Hematopoietic multipotent progenitor cell treated with erythropoietin and hydrocortisone succinate and interleukin-3 and kit ligand, for 4 days (in vitro differentiated cells): Measurements from ENCODE around the gene DOK5.
"Not testable (repeated sequence)": the region's sequence is repeated elsewhere in the genome, so short reads cannot be mapped to it uniquely, and the experiment has no call there.

Experiments
- DNase-seq: peaks from one replicate; pipeline ENCODE4 v3.0.0-alpha.2; 2015

Gene DOK5

DNA sequence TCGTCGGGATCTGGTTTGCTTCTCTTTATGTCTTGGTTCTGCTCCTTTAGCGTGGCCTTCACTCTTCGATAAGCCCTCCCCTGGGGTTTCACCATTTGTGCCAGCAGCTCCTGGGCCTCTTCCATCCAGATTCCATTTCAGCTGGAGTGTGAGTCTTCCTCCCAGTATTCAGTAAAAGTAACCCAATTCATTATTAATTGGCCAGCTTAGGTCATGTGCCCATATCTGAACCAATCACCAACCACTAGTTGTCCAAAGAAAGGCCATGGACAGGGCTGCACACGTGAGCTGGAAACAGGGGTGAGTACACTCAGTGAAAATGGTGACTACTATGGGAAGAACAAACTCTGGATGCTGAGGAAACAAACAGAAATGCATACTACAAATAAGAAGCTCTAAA, 2.8 kb upstream of the DOK5 start:
- no peak for DNase-seq

DNA sequence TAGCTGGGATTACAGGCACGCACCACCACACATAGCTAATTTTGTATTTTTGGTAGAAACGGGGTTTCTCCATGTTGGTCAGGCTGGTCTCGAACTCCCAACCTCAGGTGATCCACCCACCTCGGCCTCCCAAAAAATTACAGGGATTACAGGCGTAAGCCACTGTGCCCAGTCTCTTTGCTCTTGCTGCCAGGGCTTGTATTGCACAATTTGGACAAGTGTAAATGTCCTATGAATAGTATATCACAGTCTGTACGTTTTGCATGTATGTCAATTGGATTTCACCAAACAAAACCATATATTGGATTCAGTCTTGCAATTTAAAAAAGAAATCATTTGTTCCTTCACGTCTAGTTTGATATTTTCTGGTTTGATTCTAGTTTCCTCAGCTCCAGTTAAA, 2.1 kb upstream of the DOK5 start:
- no peak for DNase-seq

- no peak for DNase-seq
These were observed 1.3 kb upstream of the DOK5 start for GRCh38 chr20:54474046-54474445.

DNA sequence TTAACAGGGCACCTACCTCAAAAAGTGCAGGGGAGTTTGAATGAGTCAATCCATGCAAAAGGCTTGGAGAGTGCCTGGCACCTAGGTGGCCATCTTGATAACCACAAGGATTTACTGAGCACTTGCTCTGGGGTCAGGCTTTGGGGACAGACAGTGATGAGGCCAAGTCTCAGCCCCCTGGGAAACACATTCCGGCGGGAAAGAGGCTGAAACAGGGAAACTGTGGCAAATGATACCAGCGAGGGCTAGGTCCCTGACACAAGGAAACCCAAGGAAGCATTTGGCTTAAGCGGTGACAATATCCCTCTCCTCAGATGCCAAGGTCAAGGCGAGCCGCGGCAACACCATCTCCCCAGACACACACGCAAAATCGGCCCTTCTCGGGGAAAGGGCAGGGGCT, 527 bp upstream of the DOK5 start:
- no peak for DNase-seq

DNA sequence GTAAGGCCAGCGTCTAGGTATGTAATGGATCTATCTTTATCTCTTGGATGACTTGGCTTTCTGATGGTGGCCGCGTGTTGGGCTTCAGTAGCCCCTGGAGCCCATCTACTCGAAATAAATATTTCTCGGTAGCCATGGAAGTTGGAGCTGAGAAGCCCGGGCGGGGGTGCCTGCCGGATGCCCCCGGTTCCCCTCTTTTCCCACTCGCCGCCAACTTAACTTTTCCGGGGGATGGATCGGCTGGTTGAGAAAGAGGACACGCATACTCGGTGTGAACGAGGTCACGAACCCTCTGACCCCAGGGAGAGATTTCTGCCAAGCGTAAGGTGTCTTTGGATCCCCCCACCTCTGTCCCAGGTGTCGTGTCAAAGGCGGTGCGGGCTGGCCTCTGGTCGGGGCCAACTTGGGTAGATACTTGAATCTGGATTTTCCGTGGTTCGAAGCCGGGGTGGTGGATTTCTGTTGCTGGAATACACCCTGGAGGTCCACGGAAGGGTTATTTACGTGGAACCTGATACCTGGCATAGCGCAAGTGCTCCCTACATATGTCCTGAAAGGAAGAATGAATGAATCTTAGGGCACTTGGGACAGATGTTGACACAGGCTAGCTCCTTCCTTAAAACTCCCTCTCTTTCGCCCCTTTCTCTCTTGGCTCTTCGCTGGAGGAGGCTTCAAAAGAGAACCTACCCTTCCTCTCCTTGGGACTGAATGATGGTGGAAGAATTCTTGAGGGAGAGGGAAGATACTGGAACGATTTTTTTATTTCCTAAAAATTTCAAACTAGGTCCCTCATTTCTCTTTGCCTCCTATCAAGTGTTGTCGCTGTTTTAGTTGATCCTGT, 996 bp downstream of the DOK5 start:
- DNase-seq: no peak

DNA sequence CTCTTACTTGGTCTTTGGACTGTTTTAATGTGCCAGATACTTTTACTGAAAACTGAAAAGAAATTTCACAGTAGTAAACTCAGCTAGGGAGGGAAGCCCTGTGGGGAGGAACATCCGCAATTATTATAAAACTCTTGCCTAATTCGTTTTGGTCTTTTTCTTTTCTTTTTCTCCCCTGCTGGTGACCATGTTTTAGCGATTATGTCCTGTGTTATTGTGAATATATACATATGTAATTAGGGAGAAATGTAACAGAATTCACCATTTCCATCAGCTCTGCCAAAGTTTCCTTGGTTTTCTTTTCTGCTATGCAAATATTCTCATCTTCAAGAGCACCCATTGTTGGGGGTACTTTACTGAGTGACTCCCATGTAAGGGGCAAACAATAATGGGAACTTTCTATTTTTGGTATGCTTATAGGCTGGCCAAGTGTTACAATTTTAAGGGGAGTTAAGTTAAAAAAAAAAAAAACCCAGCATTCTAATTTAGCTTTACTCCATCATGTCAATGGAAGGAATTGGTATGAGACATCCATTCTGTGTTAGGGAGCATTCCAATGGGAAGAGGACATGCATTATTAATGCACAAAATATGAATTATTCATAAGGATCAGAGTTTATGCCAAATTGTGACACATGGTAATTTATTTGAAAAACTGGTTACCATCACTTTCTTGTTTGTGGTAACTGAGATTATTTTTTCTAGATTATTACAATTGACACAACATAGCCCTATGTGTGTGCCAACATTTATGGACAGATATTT, 2.0 kb downstream of the DOK5 start:
- no peak for DNase-seq

- DNase-seq: peak; percentile 7
These were observed 3.9 kb downstream of the DOK5 start for GRCh38 chr20:54479138-54479906.

DNA sequence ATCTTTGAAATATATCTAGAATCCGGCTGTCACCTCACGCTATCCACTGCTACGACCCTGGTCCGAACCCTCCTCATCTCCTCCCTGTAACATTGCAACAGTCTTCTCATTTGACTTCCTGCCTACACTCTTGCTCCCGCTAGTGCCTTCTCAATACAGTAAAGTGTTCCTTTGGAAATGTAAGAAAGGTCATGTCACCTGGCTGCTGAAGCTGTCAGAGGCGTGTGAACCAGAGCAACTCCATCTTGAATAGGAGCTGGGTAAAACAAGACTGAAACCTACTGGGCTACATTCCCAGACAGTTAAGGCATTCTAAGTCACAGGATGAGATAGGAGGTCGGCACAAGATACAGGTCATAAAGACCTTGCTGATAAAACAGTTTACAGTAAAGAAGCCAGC, 4.5 kb downstream of the DOK5 start:
- DNase-seq: not testable (repeated sequence)

DNA sequence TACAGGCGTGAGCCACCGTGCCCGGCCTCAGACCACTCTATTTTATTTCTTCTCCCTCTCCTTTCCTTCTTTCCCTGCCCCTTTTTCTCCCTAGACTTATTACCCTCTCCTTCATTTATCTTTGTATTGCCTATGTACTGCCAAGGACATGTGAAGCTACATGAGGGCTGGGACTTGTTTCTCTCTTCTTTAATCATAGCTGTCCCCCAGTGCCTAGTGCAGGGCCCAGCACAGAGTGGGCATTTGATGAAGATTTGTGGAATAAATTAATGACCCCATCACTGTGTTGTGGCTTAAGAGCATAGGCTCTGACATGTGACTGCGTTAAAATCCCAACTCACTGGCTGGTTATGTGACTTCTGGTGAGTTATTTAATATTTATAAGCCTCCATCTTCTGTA, 6.0 kb downstream of the DOK5 start:
- DNase-seq: no peak

- DNase-seq: no peak
These were observed 10.2 kb downstream of the DOK5 start for GRCh38 chr20:54485631-54486030.

DNA sequence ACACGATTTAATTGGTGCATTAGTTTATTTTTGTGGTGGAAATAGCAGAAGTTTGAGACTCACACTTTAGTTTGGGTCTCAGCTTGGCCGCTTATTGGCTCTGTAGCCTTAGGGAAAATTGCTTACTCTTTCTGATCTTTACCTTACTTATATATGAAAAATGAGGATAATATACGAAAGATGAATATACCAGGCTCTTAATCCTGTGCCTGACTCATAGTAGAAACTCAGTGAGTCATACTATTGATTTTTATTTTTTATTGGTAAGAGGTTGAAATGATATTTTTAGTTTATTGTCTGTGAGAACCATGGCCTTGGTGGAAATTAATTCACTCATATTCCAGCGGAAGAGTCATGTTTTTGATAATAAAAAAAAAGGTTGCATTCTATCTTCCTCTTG, 11.2 kb downstream of the DOK5 start:
- no peak for DNase-seq

DNA sequence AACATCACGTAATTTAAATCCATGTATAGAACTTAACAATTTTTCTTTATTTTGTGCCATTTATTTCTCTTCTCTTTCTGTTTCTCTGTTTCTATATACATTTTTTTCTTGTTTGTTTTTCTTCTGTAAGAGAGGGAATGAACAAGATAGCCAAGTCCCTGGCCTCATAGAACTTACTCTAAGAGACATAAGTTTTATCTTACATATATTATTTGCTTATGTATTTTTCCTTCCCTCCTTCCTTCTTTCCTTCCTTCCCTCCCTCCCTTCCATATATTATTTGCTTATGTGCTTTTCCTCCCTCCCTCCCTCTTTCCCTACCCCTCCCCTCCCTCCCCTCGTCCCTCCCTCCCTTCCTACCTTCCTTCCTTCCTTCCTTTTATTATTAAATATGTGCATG, 13.0 kb downstream of the DOK5 start:
- no peak for DNase-seq

DNA sequence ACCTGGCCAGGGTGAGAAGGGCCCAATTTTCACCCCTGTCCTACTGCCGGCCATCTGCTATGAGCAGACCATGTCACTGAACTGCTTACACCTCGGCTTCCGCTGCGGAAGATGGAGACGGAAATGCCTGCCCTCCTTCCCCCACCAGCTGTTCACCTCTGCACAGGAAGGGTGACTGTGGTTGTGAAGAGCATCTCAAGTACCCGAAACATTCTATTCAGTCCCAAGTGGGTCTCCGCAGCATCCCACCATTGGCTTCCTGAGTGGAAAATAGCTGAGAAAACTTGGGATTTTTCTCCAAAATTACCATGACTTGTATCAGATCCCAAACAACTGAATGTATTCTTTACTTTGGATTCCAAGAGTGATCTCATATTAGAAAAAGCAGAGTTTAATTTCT, 16.1 kb downstream of the DOK5 start:
- no peak for DNase-seq

- no peak for DNase-seq
These were observed 19.1 kb downstream of the DOK5 start for GRCh38 chr20:54494303-54495006.

DNA sequence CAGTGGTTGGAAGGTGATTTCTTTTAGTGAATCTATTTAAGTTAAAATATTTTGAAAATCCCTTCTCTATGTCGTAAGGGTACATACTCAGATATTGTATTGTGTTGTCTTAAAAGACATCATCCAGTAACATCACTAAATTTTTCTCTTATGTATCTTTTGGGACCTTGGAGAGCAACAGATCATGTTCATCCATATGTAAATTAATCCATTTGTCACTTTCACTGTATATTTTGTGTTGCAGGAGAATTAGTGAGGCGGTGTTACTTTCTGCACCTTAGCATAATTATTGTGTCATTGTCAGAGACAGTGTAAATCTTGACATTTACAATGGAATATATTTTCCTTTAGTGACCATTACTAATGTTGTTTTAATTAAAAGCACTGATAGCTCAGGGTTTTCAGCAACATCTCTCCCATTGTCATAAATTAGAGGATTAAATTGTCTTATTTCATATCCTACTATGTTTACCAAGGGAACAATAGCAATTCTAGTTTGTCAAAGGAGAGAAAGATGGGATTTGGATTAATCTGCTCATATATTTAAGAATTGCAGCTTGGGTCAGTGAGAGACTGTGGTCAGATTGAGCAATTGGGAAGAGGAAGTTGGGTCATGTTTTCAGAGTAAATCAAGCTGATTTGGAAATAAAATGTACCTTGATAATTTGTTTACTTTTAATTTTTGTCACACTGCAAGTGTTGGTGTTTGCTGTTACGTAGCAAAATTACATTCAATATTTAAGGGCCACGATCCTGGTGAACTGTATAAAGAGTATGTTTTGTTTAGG, 22.7 kb downstream of the DOK5 start:
- DNase-seq: peak; percentile 25

DNA sequence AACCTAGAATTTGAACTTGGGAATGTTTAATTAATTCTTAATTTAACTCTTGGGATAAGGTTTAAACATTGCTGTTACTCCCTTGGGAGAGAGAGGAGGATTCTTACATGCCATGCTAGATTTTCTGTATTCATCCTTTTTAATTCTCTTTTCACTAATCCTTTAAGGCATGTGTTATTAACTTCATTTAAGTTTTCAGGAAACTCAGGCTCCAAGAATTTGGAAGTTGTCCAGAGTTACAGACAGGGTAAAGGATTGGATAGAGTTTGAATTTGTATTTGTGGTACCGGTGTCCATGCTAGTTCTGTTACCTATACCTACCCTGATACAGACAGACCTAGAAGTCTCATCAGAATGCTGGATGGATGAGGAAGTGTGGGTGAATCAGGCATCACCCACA, 23.7 kb downstream of the DOK5 start:
- DNase-seq: no peak

GRCh38 chr20:54502179-54502578, 26.8 kb downstream of the DOK5 start:
- DNase-seq: no peak

DNA sequence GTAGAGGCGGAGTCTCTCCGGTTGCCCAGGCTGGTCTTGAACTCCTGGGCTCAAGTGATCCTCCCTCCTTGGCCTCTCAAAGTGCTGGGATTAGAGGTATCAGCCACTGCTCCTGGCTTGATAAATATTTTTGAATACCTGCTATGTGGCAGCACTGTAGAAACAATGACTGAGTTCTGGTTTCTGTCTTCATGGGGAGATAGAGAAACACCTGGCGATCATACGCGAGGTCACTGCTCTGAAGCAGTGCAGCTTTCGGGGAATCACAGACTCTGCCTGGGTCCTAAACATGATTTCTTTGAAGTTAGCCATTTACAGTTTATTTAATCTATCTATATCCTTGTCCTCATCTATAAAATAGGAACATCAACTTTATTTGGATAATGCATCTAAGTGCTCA, 31.2 kb downstream of the DOK5 start:
- no peak for DNase-seq

- no peak for DNase-seq
These were observed 35.2 kb downstream of the DOK5 start for GRCh38 chr20:54510541-54511129.

- no peak for DNase-seq
These were observed 37.3 kb downstream of the DOK5 start for GRCh38 chr20:54512694-54513093.

DNA sequence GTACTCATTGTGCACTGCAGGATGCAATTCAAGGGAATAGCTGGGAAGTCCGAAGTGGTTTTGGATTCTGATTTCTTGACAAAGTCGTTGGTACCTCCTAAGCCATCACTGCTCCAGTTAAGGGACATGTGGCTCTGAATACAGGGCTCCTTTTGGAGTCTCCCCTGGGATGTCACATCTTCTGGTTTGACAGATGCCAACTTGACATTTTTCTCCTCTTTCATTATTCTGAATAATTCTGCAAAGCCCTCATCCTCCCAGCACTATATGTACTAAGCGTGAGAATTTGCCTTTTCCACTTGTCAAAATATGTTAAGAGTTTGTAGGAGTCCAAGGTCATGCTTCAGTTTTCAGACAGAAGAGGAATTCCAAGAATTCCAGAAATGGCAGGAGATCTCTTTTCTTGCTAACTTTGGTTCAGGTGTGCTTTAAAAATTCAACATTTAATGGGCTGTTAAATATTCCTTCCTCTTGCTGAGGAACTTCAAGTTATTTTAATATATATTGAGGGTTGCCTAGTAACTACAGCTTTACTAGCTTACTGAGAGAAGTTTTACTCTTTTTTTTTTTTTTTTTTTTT, 38.7 kb downstream of the DOK5 start:
- DNase-seq: no peak
